Ovary (tissue), 3 donors: ENCODE measurements around the gene ARFGAP3.

Experiments used
- POLR2A ChIP-seq: fragments of 450-650 bp; IDR thresholded peaks from one replicate; pipeline ENCODE4 v1.6.1; 2017; ENCODE audit warnings: antibody characterized with exemption, mild to moderate bottlenecking, moderate library complexity
- TF ChIP-seq, protein P1 (sequence below), 3 donors: fragments of 450-650 bp in 2 of 3; fragments of 200-600 bp in 1 of 3; IDR thresholded peaks; one replicate each; pipeline versions ENCODE4 v1.5.1 to v1.8.0; 2016 to 2022; ENCODE audit warnings: antibody characterized with exemption in 3 of 3, mild to moderate bottlenecking in 1 of 3
- donor health status: DM: no; HTN: no; CAD: no.

DNA sequence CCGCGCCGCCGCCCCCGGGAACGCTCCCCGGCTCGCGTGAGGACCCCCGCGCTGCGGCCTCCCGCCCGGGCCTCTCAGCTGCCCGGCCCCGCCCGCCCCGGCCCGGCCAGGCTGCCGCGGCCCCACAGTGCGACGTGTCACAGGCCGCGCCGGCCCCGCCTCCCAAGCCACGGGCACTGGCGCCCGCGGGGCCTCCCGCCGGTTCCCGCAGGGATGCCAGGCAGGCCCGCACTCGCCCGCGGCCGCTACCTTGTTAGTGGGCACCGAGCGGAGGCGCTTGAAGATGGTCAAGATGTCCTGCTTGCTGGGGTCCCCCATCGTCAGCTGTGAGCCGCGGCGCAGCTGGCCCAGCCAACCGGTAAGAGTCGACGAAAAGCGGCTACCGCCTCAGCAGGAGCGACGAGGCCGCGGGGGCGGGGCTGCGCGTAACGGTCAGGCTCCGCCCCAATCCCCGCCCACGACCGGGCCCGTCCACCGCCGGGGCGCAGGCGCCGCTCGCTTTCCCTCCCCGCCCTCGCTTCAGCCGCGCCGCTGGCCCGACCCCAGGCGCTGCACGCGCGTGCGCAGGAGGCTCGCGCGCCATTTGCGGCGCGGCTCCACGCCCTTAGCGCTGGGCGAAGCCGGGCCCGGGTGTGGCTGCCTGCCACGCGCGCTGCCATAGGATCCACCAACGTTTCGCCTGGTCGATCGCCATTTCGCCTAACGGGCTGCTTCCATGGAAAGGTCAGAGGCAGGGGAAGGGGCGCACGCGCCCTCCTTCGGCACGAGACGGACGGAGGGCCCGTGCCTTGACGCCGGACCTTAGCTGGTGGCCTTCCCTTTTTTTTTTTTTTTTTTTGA is at the start of gene ARFGAP3:
- TF ChIP-seq, protein P1, sequence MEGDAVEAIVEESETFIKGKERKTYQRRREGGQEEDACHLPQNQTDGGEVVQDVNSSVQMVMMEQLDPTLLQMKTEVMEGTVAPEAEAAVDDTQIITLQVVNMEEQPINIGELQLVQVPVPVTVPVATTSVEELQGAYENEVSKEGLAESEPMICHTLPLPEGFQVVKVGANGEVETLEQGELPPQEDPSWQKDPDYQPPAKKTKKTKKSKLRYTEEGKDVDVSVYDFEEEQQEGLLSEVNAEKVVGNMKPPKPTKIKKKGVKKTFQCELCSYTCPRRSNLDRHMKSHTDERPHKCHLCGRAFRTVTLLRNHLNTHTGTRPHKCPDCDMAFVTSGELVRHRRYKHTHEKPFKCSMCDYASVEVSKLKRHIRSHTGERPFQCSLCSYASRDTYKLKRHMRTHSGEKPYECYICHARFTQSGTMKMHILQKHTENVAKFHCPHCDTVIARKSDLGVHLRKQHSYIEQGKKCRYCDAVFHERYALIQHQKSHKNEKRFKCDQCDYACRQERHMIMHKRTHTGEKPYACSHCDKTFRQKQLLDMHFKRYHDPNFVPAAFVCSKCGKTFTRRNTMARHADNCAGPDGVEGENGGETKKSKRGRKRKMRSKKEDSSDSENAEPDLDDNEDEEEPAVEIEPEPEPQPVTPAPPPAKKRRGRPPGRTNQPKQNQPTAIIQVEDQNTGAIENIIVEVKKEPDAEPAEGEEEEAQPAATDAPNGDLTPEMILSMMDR (IDR thresholded peaks at IDR 0.05), result peak in 1 of 3 donors; percentile 21
- peak; percentile 89 for TF ChIP-seq POLR2A
